ENCODE results near the gene CASP8AP2. TPM values are rescaled to one million over a fixed set of nuclear protein-coding genes. Genes with fewer than 3 reads are reported as not detected.
A peak's percentile ranks its signal among the peaks of the same experiment; 100 is the strongest.
"Not testable (repeated sequence)": the region's sequence is repeated elsewhere in the genome, so short reads cannot be mapped to it uniquely, and the experiment has no call there.

CASP8AP2 gene
- total RNA-seq: 10 to 100 TPM in 3 of 4 donors, 1 to 10 TPM in 1; 8.8 to 17.9 (median 13.7) TPM

DNA sequence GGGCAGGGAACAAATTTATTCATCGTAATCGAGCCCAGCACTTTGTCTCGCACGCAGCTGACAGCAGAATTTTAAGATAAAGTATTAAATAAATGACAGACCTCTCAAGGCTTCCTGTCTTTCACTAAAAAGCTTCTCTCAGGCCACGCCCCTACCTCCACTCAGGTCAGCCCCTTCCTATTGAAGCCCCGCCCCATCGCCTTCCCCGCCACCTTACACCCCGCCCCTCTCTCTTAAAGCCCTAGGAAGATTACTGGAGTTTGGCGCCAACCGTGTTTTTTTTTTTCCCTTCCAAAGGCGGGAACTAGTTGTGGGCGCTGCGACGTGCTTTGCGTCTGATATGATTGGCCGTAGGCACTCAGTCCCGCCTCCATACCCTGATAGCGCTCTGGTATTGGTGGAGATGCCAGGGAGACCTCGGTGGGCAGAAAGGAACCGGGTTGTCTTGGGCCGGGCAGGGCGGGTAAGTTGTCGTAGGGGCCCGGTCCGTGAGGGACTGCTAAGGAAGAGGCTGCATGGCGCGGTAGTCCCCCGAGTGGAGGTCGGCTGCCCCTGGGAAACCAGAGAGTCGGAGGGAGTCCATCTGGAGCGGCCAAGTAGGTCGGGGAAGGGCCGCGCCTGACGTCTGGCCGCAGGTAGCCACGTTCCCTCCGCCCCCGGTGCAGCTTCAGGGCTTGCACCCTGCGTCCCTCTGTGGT lies at the start of gene CASP8AP2:
CASP8AP2 (plus strand) TSS at position 409 of the 698 bp plus-strand sequence.
- WGBS: 0% methylated on average over 19 of the region's 41 CpGs
- peak; percentile 98 for DNase-seq (ENCODE audit: low spot score in 2 of 2)
- H3K27ac ChIP-seq: peak within 1 kb of the TSS; percentile 88
- TF ChIP-seq, protein P1, sequence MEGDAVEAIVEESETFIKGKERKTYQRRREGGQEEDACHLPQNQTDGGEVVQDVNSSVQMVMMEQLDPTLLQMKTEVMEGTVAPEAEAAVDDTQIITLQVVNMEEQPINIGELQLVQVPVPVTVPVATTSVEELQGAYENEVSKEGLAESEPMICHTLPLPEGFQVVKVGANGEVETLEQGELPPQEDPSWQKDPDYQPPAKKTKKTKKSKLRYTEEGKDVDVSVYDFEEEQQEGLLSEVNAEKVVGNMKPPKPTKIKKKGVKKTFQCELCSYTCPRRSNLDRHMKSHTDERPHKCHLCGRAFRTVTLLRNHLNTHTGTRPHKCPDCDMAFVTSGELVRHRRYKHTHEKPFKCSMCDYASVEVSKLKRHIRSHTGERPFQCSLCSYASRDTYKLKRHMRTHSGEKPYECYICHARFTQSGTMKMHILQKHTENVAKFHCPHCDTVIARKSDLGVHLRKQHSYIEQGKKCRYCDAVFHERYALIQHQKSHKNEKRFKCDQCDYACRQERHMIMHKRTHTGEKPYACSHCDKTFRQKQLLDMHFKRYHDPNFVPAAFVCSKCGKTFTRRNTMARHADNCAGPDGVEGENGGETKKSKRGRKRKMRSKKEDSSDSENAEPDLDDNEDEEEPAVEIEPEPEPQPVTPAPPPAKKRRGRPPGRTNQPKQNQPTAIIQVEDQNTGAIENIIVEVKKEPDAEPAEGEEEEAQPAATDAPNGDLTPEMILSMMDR (IDR thresholded peaks at IDR 0.05): no peak
- no peak for TF ChIP-seq POLR2AphosphoS5 (IDR thresholded peaks at IDR 0.05)
- TF ChIP-seq POLR2A (IDR thresholded peaks at IDR 0.05): peak in 1 of 2 donors; percentile 44
- TF ChIP-seq EP300 (IDR thresholded peaks at IDR 0.05): no peak
- H3K36me3 ChIP-seq: peaks cover 11% of the 10 kb centered on the region
- H3K4me3 ChIP-seq: peak within 1 kb of the TSS; percentile 99
- H3K4me1 ChIP-seq: peaks cover 19% of the 10 kb centered on the region
- no peaks in the 10 kb centered on the region for H3K9me3 ChIP-seq
- no peaks in the 10 kb centered on the region for H3K27me3 ChIP-seq

DNA sequence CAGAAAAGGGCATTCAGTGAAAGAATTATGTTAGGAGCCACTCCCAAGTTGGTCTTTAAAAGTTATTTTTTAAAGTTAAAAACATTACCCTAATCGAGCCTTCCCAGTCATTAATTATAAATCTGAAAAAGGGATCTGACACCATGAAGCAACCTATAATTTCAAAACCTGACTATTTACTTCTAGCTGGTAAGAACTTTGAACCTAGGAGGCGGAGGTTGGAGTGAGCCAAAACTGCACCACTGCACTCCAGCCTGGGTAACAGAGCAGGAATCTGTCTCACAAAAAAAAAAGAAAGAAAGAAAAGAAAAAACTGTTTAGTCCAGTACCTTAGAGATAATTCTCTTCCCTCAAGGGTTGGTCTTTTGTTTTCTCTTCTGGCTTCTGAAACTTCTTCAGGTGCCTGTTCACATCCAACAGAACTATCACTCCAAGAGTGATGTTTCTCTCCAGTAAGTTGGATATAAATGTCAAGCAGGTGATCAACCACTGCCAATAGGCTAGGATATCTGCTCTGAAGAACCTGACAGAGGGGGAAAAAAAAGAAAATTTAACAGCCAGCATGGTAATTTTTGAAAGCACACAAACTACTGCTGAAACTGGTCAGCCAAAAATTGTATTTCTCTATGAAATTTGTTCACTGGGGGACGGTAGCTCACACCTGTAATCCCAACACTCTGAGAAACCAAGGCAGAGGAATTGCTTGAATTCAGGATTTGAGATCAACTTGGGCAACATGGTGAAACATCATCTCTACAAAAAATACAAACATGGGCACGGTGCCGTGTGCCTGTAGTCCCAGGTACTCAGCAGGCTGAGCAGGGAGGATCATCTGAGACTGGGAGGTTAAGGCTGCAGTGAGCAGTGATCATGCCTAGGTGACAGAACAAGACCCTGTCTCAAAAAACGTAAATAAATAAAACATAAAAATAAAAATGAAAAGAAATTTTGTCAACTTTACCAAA lies 48.3 kb upstream of the CASP8AP2 start:
- no peaks in the 10 kb centered on the region for H3K9me3 ChIP-seq
- no peak for TF ChIP-seq EP300 (IDR thresholded peaks at IDR 0.05)
- no peak for TF ChIP-seq POLR2A (IDR thresholded peaks at IDR 0.05)
- TF ChIP-seq, protein P1 (IDR thresholded peaks at IDR 0.05): no peak
- TF ChIP-seq POLR2AphosphoS5 (IDR thresholded peaks at IDR 0.05): no peak
- H3K27me3 ChIP-seq: no peaks in the 10 kb centered on the region
- peaks cover 66% of the 10 kb centered on the region for H3K36me3 ChIP-seq
- no peak for DNase-seq (ENCODE audit: low spot score in 2 of 2)
- no peaks in the 10 kb centered on the region for H3K4me1 ChIP-seq
- H3K4me3 ChIP-seq: no peak overlapping the region
- no peak overlapping the region for H3K27ac ChIP-seq
- 90% methylated on average over 6 of the region's 6 CpGs for WGBS

DNA sequence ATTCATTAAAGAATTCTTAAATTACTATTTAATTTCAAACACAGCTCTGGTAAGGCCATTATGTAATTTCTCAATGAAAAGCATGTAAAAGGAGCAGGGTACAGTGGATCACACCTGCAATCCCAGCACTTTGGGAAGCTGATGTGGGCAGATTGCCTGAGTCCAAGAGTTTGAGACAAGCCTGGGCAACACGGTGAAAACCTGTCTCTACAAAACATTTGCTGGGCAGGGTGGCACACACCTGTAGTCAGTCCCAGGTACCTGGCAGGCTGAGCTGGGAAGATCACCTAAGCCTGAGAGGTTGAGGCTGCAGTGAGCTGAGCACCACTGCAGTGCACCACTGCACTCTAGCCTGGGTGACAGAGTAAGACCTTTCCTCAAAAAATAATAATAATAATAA lies 47.5 kb upstream of the CASP8AP2 start:
- no peaks in the 10 kb centered on the region for H3K4me1 ChIP-seq
- H3K27me3 ChIP-seq: no peaks in the 10 kb centered on the region
- H3K27ac ChIP-seq: no peak overlapping the region
- H3K9me3 ChIP-seq: no peaks in the 10 kb centered on the region
- no peak overlapping the region for H3K4me3 ChIP-seq
- WGBS: 50% methylated on average over 1 of the region's 1 CpG
- no peak for DNase-seq (ENCODE audit: low spot score in 2 of 2)
- H3K36me3 ChIP-seq: peaks cover 73% of the 10 kb centered on the region
- TF ChIP-seq EP300 (IDR thresholded peaks at IDR 0.05) (no peak), POLR2AphosphoS5 (IDR thresholded peaks at IDR 0.05) (no peak), POLR2A (IDR thresholded peaks at IDR 0.05) (no peak)
- TF ChIP-seq, protein P1 (IDR thresholded peaks at IDR 0.05): no peak

DNA sequence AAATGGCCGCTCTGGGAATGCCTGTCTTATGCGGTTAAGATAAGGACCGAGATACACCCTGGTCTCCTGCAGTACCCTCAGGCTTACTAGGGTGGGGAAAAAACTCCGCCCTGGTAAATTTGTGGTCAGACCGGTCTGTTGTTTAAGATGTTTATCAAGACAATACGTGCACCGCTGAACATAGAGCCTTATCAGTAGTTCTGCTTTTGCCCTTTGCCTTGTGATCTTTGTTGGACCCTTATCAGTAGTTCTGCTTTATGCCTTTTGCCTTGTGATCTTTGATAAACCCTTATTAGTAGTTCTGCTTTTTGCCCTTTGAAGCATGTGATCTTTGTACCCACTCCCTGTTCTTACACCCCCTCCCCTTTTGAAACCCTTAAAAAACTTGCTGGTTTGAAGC lies 46.4 kb upstream of the CASP8AP2 start:
- H3K27me3 ChIP-seq; H3K4me3 ChIP-seq; H3K9me3 ChIP-seq; H3K4me1 ChIP-seq; DNase-seq (ENCODE audit: low spot score in 2 of 2); H3K27ac ChIP-seq: not testable (repeated sequence)
- 74% methylated on average over 7 of the region's 7 CpGs for WGBS
- H3K36me3 ChIP-seq: peaks cover 84% of the 10 kb centered on the region

DNA sequence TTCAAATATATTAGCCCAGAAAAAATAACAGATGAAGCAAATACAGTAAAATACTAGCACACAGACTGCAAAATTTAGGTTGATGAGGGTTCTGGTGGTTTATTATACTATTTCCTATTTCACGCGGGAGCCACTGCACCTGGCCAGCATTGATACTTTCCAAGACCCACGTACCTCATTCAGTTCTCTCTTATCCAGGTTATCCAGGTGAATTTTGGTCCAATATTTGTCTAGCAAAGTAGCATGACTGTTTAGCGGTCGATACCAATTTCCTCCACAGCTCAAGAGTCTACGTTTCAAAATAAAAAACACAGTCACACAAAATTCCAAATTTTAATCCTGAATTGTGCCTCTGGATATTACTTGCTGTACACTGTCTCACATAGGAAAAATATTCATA lies 44.8 kb upstream of the CASP8AP2 start:
- WGBS: 97% methylated on average over 6 of the region's 6 CpGs
- no peaks in the 10 kb centered on the region for H3K9me3 ChIP-seq
- TF ChIP-seq EP300 (IDR thresholded peaks at IDR 0.05): no peak
- no peak for TF ChIP-seq POLR2AphosphoS5 (IDR thresholded peaks at IDR 0.05)
- TF ChIP-seq, protein P1 (IDR thresholded peaks at IDR 0.05): no peak
- TF ChIP-seq POLR2A (IDR thresholded peaks at IDR 0.05): no peak
- H3K4me3 ChIP-seq: no peak overlapping the region
- H3K36me3 ChIP-seq: peaks cover 93% of the 10 kb centered on the region
- H3K27ac ChIP-seq: no peak overlapping the region
- no peaks in the 10 kb centered on the region for H3K27me3 ChIP-seq
- DNase-seq (ENCODE audit: low spot score in 2 of 2): no peak
- no peaks in the 10 kb centered on the region for H3K4me1 ChIP-seq
